Neural progenitor cell (in vitro differentiated cells): ENCODE measurements around the gene PDPR.

ENCODE experiments used
- CTCF ChIP-seq: fragments of 200-600 bp; sonication (generic); IDR thresholded peaks from 2 replicates; pipeline ENCODE4 v1.5.1; 2017; ENCODE audit warnings: antibody characterized with exemption, mild to moderate bottlenecking
- EZH2 ChIP-seq: fragments of 200-600 bp; sonication (generic); IDR thresholded peaks from 2 replicates; pipeline ENCODE4 v1.6.1; 2017; ENCODE audit warnings: antibody characterized with exemption, mild to moderate bottlenecking, moderate library complexity

DNA sequence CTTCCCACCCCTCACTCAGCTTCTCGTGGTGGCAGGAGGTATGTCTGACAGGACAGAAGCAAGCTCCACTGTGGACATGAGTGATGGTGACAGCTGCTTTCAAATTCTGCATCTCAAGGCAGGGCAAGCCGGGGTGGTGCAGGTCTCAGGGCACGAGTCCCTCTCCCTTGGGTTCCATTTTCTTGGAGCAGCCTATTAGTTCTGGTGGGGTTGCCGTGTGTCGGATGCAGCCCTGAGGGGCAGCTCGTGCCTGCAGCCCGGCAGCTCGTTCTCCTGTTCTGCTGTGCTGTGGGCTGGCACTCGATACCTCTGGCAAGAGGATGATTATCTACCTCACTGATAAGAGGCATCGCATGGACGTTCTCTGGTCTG, 43.0 kb downstream of the PDPR start:
- TF ChIP-seq CTCF (no peak), EZH2 (no peak)
